ENCODE results near the gene SEPHS1.

The SEPHS1 gene

GRCh38 chr10:13386021-13386420 lies 37.9 kb upstream of the SEPHS1 start:
- no peak for TF ChIP-seq POLR2AphosphoS5 (IDR thresholded peaks at IDR 0.05; ENCODE audit: low read depth, low read length)
- no peak for TF ChIP-seq FOXP2 (optimal IDR thresholded peaks at IDR 0.05; ENCODE audit: borderline replicate concordance, extremely low read depth, extremely low read length, insufficient read depth)
- no peak for TF ChIP-seq TAF1 (IDR thresholded peaks at IDR 0.05; ENCODE audit: borderline replicate concordance, insufficient read depth, low read length)
- no peak for TF ChIP-seq SIN3A (IDR thresholded peaks at IDR 0.05; ENCODE audit: borderline replicate concordance, insufficient read depth, low read length)
- TF ChIP-seq REST (IDR thresholded peaks at IDR 0.05; ENCODE audit: insufficient read depth in 1 of 2, low read depth in 2 of 2, low read length in 2 of 2), result no peak

GRCh38 chr10:13383399-13383761 lies 35.3 kb upstream of the SEPHS1 start:
- TF ChIP-seq SIN3A (IDR thresholded peaks at IDR 0.05; ENCODE audit: borderline replicate concordance, insufficient read depth, low read length) (no peak), FOXP2 (optimal IDR thresholded peaks at IDR 0.05; ENCODE audit: borderline replicate concordance, extremely low read depth, extremely low read length, insufficient read depth) (no peak), REST (IDR thresholded peaks at IDR 0.05; ENCODE audit: insufficient read depth in 1 of 2, low read depth in 2 of 2, low read length in 2 of 2) (no peak), POLR2AphosphoS5 (IDR thresholded peaks at IDR 0.05; ENCODE audit: low read depth, low read length) (no peak), TAF1 (IDR thresholded peaks at IDR 0.05; ENCODE audit: borderline replicate concordance, insufficient read depth, low read length) (no peak)

- TF ChIP-seq SIN3A (IDR thresholded peaks at IDR 0.05; ENCODE audit: borderline replicate concordance, insufficient read depth, low read length), result no peak
Measured at GRCh38 chr10:13382703-13383398, 34.8 kb upstream of the SEPHS1 start.

GRCh38 chr10:13376746-13377145 lies 28.7 kb upstream of the SEPHS1 start:
- TF ChIP-seq POLR2AphosphoS5 (IDR thresholded peaks at IDR 0.05; ENCODE audit: low read depth, low read length) (no peak), TAF1 (IDR thresholded peaks at IDR 0.05; ENCODE audit: borderline replicate concordance, insufficient read depth, low read length) (no peak), SIN3A (IDR thresholded peaks at IDR 0.05; ENCODE audit: borderline replicate concordance, insufficient read depth, low read length) (no peak), FOXP2 (optimal IDR thresholded peaks at IDR 0.05; ENCODE audit: borderline replicate concordance, extremely low read depth, extremely low read length, insufficient read depth) (no peak), REST (IDR thresholded peaks at IDR 0.05; ENCODE audit: insufficient read depth in 1 of 2, low read depth in 2 of 2, low read length in 2 of 2) (no peak)

- TF ChIP-seq SIN3A (IDR thresholded peaks at IDR 0.05; ENCODE audit: borderline replicate concordance, insufficient read depth, low read length), result no peak
- TF ChIP-seq FOXP2 (optimal IDR thresholded peaks at IDR 0.05; ENCODE audit: borderline replicate concordance, extremely low read depth, extremely low read length, insufficient read depth), result no peak
- TF ChIP-seq REST (IDR thresholded peaks at IDR 0.05; ENCODE audit: insufficient read depth in 1 of 2, low read depth in 2 of 2, low read length in 2 of 2), result no peak
- TF ChIP-seq TAF1 (IDR thresholded peaks at IDR 0.05; ENCODE audit: borderline replicate concordance, insufficient read depth, low read length), result no peak
- TF ChIP-seq POLR2AphosphoS5 (IDR thresholded peaks at IDR 0.05; ENCODE audit: low read depth, low read length), result no peak
Measured at GRCh38 chr10:13376297-13376696, 28.2 kb upstream of the SEPHS1 start.
